Umbilical cord (tissue), 2 donors: ENCODE results near the gene SOCS1. TPM values are rescaled to one million over a fixed set of nuclear protein-coding genes. Genes with fewer than 3 reads are reported as not detected.
A peak's percentile ranks its signal among the peaks of the same experiment; 100 is the strongest.
"Not testable (repeated sequence)": the region's sequence is repeated elsewhere in the genome, so short reads cannot be mapped to it uniquely, and the experiment has no call there.

Experiments
- DNase-seq: peaks from one replicate; pipeline ENCODE4 v3.0.0-alpha.2; 2015; ENCODE audit warnings: low spot score
- total RNA-seq: library from RNA; depleted of rRNA; stranded (reverse); fragments of >200 nt; gene quantifications from one replicate; pipeline ENCODE4 v1.2.3, GENCODE V29; 2014; ENCODE audit warnings: low replicate concordance; ENCODE audit not compliant: insufficient read depth

SOCS1 gene
- total RNA-seq = 16.4 TPM

- peak; percentile 89 for DNase-seq
These were observed at the start of gene SOCS1 for GRCh38 chr16:11255737-11256660. TSS of gene SOCS1 (minus strand) at chr16:11256204. CDS start at chr16:11255478, 726 bp downstream.

- peak; percentile 66 for DNase-seq
These were observed 47.6 kb upstream of the SOCS1 start for GRCh38 chr16:11303405-11304138.

- peak; percentile 77 for DNase-seq
These were observed 47.0 kb upstream of the SOCS1 start for GRCh38 chr16:11302977-11303376.

- DNase-seq = no peak
These were observed 45.9 kb upstream of the SOCS1 start for GRCh38 chr16:11301645-11302501.

GRCh38 chr16:11300560-11300892, 44.5 kb upstream of the SOCS1 start:
- no peak for DNase-seq

GRCh38 chr16:11299865-11300559, 44.0 kb upstream of the SOCS1 start:
- no peak for DNase-seq

GRCh38 chr16:11298950-11299547, 43.0 kb upstream of the SOCS1 start:
- peak; percentile 15 for DNase-seq

GRCh38 chr16:11298143-11298900, 42.3 kb upstream of the SOCS1 start:
- no peak for DNase-seq

GRCh38 chr16:11297492-11298142, 41.6 kb upstream of the SOCS1 start:
- peak; percentile 64 for DNase-seq

- peak; percentile 76 for DNase-seq
These were observed 40.9 kb upstream of the SOCS1 start for GRCh38 chr16:11296706-11297491.

- DNase-seq = no peak
These were observed 40.3 kb upstream of the SOCS1 start for GRCh38 chr16:11296351-11296705.

- no peak for DNase-seq
These were observed 39.7 kb upstream of the SOCS1 start for GRCh38 chr16:11295672-11296071.

- no peak for DNase-seq
These were observed 36.2 kb upstream of the SOCS1 start for GRCh38 chr16:11292076-11292748.

- peak; percentile 49 for DNase-seq
These were observed 35.2 kb upstream of the SOCS1 start for GRCh38 chr16:11291091-11291703.

- DNase-seq = no peak
These were observed 34.3 kb upstream of the SOCS1 start for GRCh38 chr16:11290102-11290893.

- DNase-seq = not testable (repeated sequence)
These were observed 33.7 kb upstream of the SOCS1 start for GRCh38 chr16:11289696-11290095.

GRCh38 chr16:11289202-11289601, 33.2 kb upstream of the SOCS1 start:
- no peak for DNase-seq
